Activated naive CD4-positive, alpha-beta T cell treated with anti-CD3 and anti-CD28 coated beads, Interleukin-2, amount 50 U/mL, for 24 hours (primary cell): ENCODE results near the gene NPPB.

Experiments
- H3K27ac Mint-ChIP-seq: one replicate; pipeline ENCODE4 v1.8.0; 2021; ENCODE audit warnings: mild to moderate bottlenecking, mixed read lengths
- H3K27me3 Mint-ChIP-seq: one replicate; pipeline ENCODE4 v1.8.0; 2021; ENCODE audit warnings: mixed read lengths
- H3K36me3 Mint-ChIP-seq: one replicate; pipeline ENCODE4 v1.8.0; 2021; ENCODE audit warnings: mixed read lengths
- H3K4me1 Mint-ChIP-seq: one replicate; pipeline ENCODE4 v1.8.0; 2021; ENCODE audit warnings: mixed read lengths
- H3K4me3 Mint-ChIP-seq: one replicate; pipeline ENCODE4 v1.8.0; 2021; ENCODE audit warnings: mild to moderate bottlenecking, mixed read lengths
- H3K9me3 Mint-ChIP-seq: one replicate; pipeline ENCODE4 v1.8.0; 2021; ENCODE audit warnings: mixed read lengths

NPPB gene

DNA sequence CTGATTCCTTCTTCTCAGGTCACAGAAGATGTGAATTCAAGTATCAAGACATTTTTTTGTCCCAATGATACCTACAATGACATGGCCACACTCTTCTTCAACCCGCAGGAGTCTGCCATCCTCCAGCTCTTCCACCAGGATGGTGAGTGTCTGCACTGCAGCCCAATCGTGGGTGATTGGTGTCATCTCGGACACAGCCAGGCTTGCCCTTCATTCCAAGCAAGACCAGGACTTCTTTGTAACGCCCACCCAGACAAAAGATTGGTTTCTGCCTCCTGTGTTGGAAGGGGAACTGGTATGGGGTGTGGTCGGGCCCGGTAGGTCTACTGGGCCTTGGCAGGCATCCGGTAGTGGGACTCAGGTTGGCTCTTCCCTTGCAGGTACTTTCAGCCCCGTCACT lies 25.2 kb downstream of the NPPB start:
- no peak overlapping the region for H3K27ac Mint-ChIP-seq
- H3K36me3 Mint-ChIP-seq = peaks cover under 1% of the 10 kb centered on the region

GRCh38 chr1:11831945-11832725 lies 26.6 kb downstream of the NPPB start:
- Mint-ChIP-seq H3K4me1 (no peaks in the 10 kb centered on the region), H3K4me3 (no peak overlapping the region), H3K27ac (no peak overlapping the region), H3K27me3 (no peaks in the 10 kb centered on the region), H3K9me3 (no peaks in the 10 kb centered on the region), H3K36me3 (no peaks in the 10 kb centered on the region)

More for the DNA sequence above, 25.2 kb downstream of the NPPB start:
- H3K9me3 Mint-ChIP-seq = no peaks in the 10 kb centered on the region
- H3K4me1 Mint-ChIP-seq = peaks cover under 1% of the 10 kb centered on the region
- H3K4me3 Mint-ChIP-seq = no peak overlapping the region
- H3K27me3 Mint-ChIP-seq = no peaks in the 10 kb centered on the region

- no peaks in the 10 kb centered on the region for H3K36me3 Mint-ChIP-seq
- no peaks in the 10 kb centered on the region for H3K4me1 Mint-ChIP-seq
- H3K4me3 Mint-ChIP-seq = no peak overlapping the region
- no peaks in the 10 kb centered on the region for H3K9me3 Mint-ChIP-seq
- H3K27ac Mint-ChIP-seq = no peak overlapping the region
- H3K27me3 Mint-ChIP-seq = no peaks in the 10 kb centered on the region
These were observed 30.2 kb downstream of the NPPB start for GRCh38 chr1:11828511-11828910.

DNA sequence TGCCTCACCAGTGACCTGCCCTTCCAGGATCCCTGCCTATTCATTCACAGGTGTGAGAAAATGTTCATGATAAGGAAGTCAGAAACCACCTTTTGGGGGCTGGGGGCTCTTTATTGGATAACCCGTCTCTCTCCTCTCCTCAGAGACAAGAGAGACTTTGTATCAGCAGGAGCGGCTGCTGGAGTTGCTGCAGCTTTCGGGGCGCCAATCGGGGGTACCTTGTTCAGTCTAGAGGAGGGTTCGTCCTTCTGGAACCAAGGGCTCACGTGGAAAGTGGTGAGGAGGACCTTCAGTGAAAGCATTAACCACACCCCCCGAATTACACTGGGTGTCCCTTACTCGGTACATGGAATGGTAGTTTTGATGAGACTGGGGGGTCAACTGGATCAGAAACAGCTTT lies 31.8 kb downstream of the NPPB start:
- Mint-ChIP-seq H3K9me3 (no peaks in the 10 kb centered on the region), H3K27ac (no peak overlapping the region), H3K4me3 (no peak overlapping the region), H3K27me3 (no peaks in the 10 kb centered on the region), H3K4me1 (no peaks in the 10 kb centered on the region), H3K36me3 (no peaks in the 10 kb centered on the region)

- Mint-ChIP-seq H3K36me3 (peaks cover 1% of the 10 kb centered on the region), H3K27me3 (no peaks in the 10 kb centered on the region), H3K27ac (no peak overlapping the region), H3K4me1 (no peaks in the 10 kb centered on the region), H3K4me3 (no peak overlapping the region), H3K9me3 (no peaks in the 10 kb centered on the region)
These were observed 33.6 kb downstream of the NPPB start for GRCh38 chr1:11825131-11825530.

- H3K4me3 Mint-ChIP-seq = no peak overlapping the region
- H3K27me3 Mint-ChIP-seq = no peaks in the 10 kb centered on the region
- no peaks in the 10 kb centered on the region for H3K4me1 Mint-ChIP-seq
- peaks cover 9% of the 10 kb centered on the region for H3K36me3 Mint-ChIP-seq
- H3K9me3 Mint-ChIP-seq = no peaks in the 10 kb centered on the region
- H3K27ac Mint-ChIP-seq = no peak overlapping the region
These were observed 35.2 kb downstream of the NPPB start for GRCh38 chr1:11823366-11824137.

- Mint-ChIP-seq H3K27ac (no peak overlapping the region), H3K36me3 (peaks cover 12% of the 10 kb centered on the region)
These were observed 36.7 kb downstream of the NPPB start for GRCh38 chr1:11822091-11822490.

DNA sequence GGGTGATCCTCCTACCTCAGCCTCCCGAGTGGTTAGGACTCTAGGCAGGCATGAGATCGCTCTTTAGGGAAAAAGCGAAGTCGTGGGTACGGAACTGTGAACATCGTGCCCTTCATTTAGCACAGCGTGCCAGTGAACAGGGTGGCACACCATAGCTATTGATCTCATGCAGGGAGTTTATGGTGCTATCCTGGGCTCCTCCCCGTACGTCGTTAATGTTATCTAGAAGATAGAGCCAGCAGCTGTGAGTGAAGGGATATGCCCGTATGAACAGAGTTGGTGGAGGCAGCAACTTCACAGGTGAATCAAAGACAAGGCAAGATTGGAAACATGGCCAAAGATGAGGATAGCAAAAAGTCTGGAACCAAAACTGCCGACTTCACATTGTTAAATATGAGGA lies 41.6 kb downstream of the NPPB start:
- H3K4me1 Mint-ChIP-seq = no peaks in the 10 kb centered on the region
- no peak overlapping the region for H3K27ac Mint-ChIP-seq
- H3K4me3 Mint-ChIP-seq = no peak overlapping the region
- H3K27me3 Mint-ChIP-seq = no peaks in the 10 kb centered on the region
- peaks cover 17% of the 10 kb centered on the region for H3K36me3 Mint-ChIP-seq
- no peaks in the 10 kb centered on the region for H3K9me3 Mint-ChIP-seq

More at GRCh38 chr1:11822091-11822490, 36.7 kb downstream of the NPPB start:
- Mint-ChIP-seq H3K9me3 (no peaks in the 10 kb centered on the region), H3K4me3 (no peak overlapping the region), H3K4me1 (no peaks in the 10 kb centered on the region), H3K27me3 (no peaks in the 10 kb centered on the region)

GRCh38 chr1:11813021-11813420 lies 45.7 kb downstream of the NPPB start:
- no peak overlapping the region for H3K4me3 Mint-ChIP-seq
- H3K9me3 Mint-ChIP-seq = no peaks in the 10 kb centered on the region
- peaks cover 10% of the 10 kb centered on the region for H3K4me1 Mint-ChIP-seq
- H3K36me3 Mint-ChIP-seq = peaks cover 12% of the 10 kb centered on the region
- H3K27me3 Mint-ChIP-seq = no peaks in the 10 kb centered on the region
- no peak overlapping the region for H3K27ac Mint-ChIP-seq
